ENCODE data around the gene TRIM31.
"Not testable (repeated sequence)": the region's sequence is repeated elsewhere in the genome, so short reads cannot be mapped to it uniquely, and the experiment has no call there.

TRIM31 gene

GRCh38 chr6:30149858-30150550 is 37.1 kb upstream of the TRIM31 start:
- no peak for DNase-seq (ENCODE audit: low read depth)

GRCh38 chr6:30149234-30149633 is 36.3 kb upstream of the TRIM31 start:
- DNase-seq (ENCODE audit: low read depth) = no peak

- DNase-seq (ENCODE audit: low read depth) = no peak
These were observed 34.2 kb upstream of the TRIM31 start for GRCh38 chr6:30147096-30147495.

- DNase-seq (ENCODE audit: low read depth) = no peak
These were observed 32.9 kb upstream of the TRIM31 start for GRCh38 chr6:30145818-30146217.

- DNase-seq (ENCODE audit: low read depth) = no peak
These were observed 31.9 kb upstream of the TRIM31 start for GRCh38 chr6:30144811-30145210.

GRCh38 chr6:30143780-30144179 is 30.9 kb upstream of the TRIM31 start:
- no peak for DNase-seq (ENCODE audit: low read depth)

GRCh38 chr6:30142665-30143064 is 29.8 kb upstream of the TRIM31 start:
- no peak for DNase-seq (ENCODE audit: low read depth)

GRCh38 chr6:30140240-30140639 is 27.4 kb upstream of the TRIM31 start:
- not testable (repeated sequence) for DNase-seq (ENCODE audit: low read depth)

- DNase-seq (ENCODE audit: low read depth) = no peak
These were observed 23.8 kb upstream of the TRIM31 start for GRCh38 chr6:30136570-30137286.

GRCh38 chr6:30135757-30136156 is 22.9 kb upstream of the TRIM31 start, which contains the start of gene TRIM40:
TRIM40 (plus strand) TSS chr6:30136140; CDS start chr6:30137037, 897 bp downstream.
- no peak for DNase-seq (ENCODE audit: low read depth)

GRCh38 chr6:30135147-30135546 is 22.3 kb upstream of the TRIM31 start:
- DNase-seq (ENCODE audit: low read depth) = no peak

- DNase-seq (ENCODE audit: low read depth) = no peak
These were observed 19.1 kb upstream of the TRIM31 start for GRCh38 chr6:30131947-30132497.

- DNase-seq (ENCODE audit: low read depth) = peak; percentile 58
These were observed 18.3 kb upstream of the TRIM31 start for GRCh38 chr6:30130887-30131862.

GRCh38 chr6:30130179-30130679 is 17.3 kb upstream of the TRIM31 start:
- no peak for DNase-seq (ENCODE audit: low read depth)

- DNase-seq (ENCODE audit: low read depth) = no peak
These were observed 16.6 kb upstream of the TRIM31 start for GRCh38 chr6:30129265-30130178.

- DNase-seq (ENCODE audit: low read depth) = no peak
These were observed 14.6 kb upstream of the TRIM31 start for GRCh38 chr6:30127238-30128093.

GRCh38 chr6:30122515-30122914 is 9.6 kb upstream of the TRIM31 start:
- DNase-seq (ENCODE audit: low read depth) = no peak

- no peak for DNase-seq (ENCODE audit: low read depth)
These were observed 8.8 kb upstream of the TRIM31 start for GRCh38 chr6:30121446-30122366.

- DNase-seq (ENCODE audit: low read depth) = not testable (repeated sequence)
These were observed 5.8 kb upstream of the TRIM31 start for GRCh38 chr6:30118691-30119090.
